HG02870 (cell line): ENCODE data around the gene ANKRD11.
"Not testable (repeated sequence)": the region's sequence is repeated elsewhere in the genome, so short reads cannot be mapped to it uniquely, and the experiment has no call there.

ENCODE experiments used
- ATAC-seq: cut with Tn5 transposase; IDR thresholded peaks from one replicate; pipeline ENCODE4 v1.9.1; 2021; ENCODE audit warnings: mild to moderate bottlenecking, moderate library complexity; ENCODE audit not compliant: unreplicated experiment

ANKRD11 gene

GRCh38 chr16:89482150-89482816 is 8.1 kb downstream of the ANKRD11 start:
- ATAC-seq = no peak

- no peak for ATAC-seq
These were observed 8.9 kb downstream of the ANKRD11 start for GRCh38 chr16:89481356-89481955.

- ATAC-seq = no peak
These were observed 11.7 kb downstream of the ANKRD11 start for GRCh38 chr16:89478576-89479221.

DNA sequence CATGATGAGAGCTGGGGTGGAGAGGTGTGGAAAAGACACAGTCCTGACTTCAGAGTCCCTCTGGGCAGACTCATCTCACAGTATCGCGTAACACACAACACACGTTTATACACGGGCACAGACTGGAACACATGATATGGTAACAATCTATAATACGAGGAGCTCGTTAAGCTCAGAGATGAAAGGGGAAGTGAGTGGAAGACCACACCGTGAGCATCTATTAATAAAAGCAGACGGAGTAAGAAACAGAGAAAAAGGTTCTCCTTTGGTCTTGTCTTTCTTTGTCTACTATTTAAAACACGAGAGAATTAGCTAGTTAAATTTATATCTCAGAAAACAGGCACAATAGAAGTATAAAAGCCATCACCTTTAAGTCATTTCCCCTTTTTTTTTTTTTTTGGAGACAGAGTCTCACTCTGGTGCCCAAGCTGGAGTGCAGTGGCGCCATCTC is 13.5 kb downstream of the ANKRD11 start:
- no peak for ATAC-seq

DNA sequence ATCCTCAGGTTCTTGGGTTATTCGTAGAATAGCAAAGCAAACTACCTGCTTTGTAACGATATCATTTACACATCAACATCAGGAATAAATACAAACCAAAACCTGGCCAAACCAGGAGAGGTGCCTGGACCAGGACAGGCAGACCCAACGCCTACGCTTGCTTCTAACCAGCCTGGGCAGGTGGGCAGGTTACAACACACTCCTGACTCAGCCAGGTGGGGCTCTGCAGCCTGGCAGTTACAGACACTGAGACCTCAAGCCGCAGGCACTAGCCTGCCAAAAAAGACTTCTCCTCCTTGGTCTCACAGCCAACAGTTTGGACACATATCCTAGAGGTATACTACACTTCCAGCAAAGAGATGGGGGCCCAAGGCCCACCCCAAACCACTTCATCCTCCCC is 14.0 kb downstream of the ANKRD11 start:
- no peak for ATAC-seq

- no peak for ATAC-seq
These were observed 15.2 kb downstream of the ANKRD11 start for GRCh38 chr16:89475144-89475543.

DNA sequence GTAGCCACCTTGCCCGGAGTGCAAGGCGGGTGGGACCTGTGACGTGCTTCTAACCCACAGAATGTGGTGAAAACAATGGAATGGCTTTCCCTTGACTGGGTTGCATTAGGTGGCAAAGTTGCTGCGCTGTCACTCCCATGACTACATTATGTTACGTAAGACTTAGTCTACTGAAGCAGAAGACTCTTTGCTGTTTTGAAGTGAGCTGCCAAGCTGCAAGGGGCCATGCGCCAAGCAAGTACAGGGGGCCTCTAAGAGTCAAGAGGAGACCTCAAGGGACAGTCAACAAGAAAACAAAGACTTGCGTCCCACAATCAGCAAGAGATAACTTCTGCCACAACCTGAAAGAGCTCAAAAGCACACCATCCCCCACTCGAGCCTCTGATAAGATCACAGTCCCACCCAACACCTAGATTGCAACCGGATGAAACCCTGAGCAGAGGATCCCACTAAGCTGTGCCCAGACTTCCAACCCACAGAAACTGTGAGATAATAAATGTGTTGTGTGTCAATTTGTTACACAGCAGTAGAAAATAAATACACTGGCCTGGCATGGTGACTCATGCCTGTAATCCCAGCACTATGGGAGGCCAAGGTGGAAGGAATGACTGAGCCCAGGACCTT is 16.5 kb downstream of the ANKRD11 start:
- ATAC-seq = no peak

GRCh38 chr16:89473136-89473712 is 17.1 kb downstream of the ANKRD11 start:
- ATAC-seq = no peak

GRCh38 chr16:89472711-89473075 is 17.7 kb downstream of the ANKRD11 start:
- no peak for ATAC-seq

DNA sequence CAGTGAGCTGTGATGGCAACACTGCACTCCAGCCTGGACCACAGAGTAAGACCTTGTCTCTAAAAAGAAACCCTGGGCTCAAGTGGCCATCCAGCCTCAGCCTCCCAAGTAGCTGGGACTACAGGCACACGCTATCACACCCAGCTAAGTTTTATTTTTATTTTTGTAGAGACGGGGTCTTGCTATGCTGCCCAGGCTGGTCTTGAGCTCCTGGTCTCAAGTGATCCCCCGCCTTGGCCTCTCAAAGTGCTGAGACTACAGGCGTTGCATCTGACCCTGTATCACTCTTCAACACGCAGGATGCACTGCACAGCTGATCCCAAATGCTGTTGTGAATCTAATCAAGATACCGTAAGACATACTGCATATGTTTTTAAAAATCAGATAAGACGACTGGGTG is 23.0 kb downstream of the ANKRD11 start:
- no peak for ATAC-seq

GRCh38 chr16:89466920-89467319 is 23.4 kb downstream of the ANKRD11 start:
- no peak for ATAC-seq

GRCh38 chr16:89463312-89463711 is 27.0 kb downstream of the ANKRD11 start:
- not testable (repeated sequence) for ATAC-seq

- ATAC-seq = not testable (repeated sequence)
These were observed 27.7 kb downstream of the ANKRD11 start for GRCh38 chr16:89462639-89463038.

GRCh38 chr16:89461890-89462289 is 28.5 kb downstream of the ANKRD11 start:
- not testable (repeated sequence) for ATAC-seq

- ATAC-seq = no peak
These were observed 29.8 kb downstream of the ANKRD11 start for GRCh38 chr16:89460556-89460955.

DNA sequence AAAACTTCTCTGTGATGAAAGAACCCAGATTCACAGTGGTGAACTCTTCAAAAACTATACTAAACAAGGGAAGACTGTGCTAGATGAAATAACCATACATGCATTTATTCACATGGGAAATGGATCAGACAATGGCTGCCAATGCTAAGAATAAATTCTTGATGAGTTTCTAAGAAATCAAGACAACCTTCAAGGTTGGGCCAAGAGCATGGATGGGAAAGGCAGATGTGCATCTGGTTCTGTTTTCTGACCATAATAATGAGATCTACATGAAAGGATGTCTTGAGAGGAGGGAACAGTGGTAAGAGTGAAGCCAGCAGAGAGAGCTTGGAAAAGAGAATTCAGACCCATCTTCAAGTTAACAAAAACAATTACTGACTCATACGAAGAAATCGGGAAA is 31.4 kb downstream of the ANKRD11 start:
- no peak for ATAC-seq

- ATAC-seq = no peak
These were observed 31.8 kb downstream of the ANKRD11 start for GRCh38 chr16:89458551-89458950.

DNA sequence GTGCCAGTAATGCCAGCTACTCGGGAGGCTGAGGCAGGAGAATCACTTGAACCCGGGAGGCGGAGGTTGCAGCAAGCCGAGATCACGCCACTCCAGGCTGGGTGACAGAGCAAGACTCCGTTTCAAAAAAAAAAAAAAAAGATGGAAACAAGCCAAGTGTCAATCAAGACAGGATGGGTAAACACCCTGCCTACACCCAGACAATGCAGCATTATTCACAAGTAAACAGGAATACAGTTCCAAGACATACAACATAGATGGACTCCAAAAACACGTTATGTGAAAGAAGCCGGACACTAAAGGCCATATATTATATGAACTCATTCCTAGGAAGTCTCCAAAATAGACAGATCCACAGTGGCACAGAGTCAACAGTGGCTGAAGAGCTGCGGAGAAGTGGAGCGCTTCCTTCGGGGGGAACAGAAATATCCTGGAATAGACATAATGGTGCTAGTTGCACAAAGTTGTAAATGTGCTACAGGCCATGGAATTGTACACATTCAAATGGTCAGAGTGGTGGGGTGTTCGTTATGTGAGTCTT is 33.9 kb downstream of the ANKRD11 start:
- ATAC-seq = no peak

DNA sequence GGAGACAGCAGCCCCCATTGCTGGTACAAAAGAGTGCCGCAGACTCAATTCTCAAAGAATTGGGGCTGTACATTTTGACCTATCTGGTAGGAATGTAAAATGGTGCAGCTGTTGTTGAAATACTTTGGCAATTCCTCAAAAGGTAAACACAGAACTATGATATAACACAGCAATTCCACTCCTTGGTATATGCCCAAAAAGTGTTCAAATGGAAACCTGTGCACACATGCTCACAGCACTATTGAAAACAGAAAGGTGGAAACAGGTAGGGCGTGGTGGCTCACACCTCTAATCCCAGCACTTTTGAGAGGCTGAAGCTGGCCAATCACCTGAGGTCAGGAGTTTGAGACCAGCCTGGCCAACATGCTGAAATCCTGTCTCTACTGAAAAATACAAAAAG is 34.7 kb downstream of the ANKRD11 start:
- no peak for ATAC-seq

DNA sequence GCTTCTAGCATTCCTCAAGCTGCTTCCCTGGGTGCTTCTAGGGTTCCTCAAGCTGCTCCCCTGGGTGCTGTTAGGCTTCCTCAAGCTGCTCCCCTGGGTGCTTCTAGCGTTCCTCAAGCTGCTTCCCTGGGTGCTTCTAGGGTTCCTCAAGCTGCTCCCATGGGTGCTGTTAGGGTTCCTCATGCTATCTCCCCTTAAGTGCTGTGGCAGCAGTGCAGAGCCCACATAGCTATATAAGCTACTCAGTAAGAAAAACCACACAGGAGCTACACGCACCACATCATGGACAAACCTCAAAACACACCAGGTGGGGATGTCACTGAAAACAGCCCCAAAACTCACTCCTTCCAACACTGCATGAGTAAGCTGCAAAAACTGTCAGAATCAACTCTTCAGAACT is 35.2 kb downstream of the ANKRD11 start:
- ATAC-seq = no peak
